GM12801 (cell line): ENCODE data around the gene AGMO.

ENCODE experiments used
- CTCF ChIP-seq: IDR thresholded peaks from one replicate; pipeline ENCODE4 v1.5.1; 2011; ENCODE audit warnings: control low read depth; ENCODE audit not compliant: insufficient read length; ENCODE audit errors: extremely low read depth

AGMO gene

GRCh38 chr7:15225981-15226380 lies 335.8 kb downstream of the AGMO start:
- TF ChIP-seq CTCF: no peak

GRCh38 chr7:15219758-15220157 lies 342.1 kb downstream of the AGMO start:
- no peak for TF ChIP-seq CTCF

GRCh38 chr7:15218261-15218660 lies 343.6 kb downstream of the AGMO start:
- no peak for TF ChIP-seq CTCF

GRCh38 chr7:15215616-15216015 lies 346.2 kb downstream of the AGMO start:
- TF ChIP-seq CTCF: no peak

GRCh38 chr7:15214976-15215375 lies 346.8 kb downstream of the AGMO start:
- no peak for TF ChIP-seq CTCF

GRCh38 chr7:15213093-15213492 lies 348.7 kb downstream of the AGMO start:
- no peak for TF ChIP-seq CTCF

- TF ChIP-seq CTCF: no peak
Measured at GRCh38 chr7:15209429-15209828, 352.4 kb downstream of the AGMO start.

- TF ChIP-seq CTCF: no peak
Measured at GRCh38 chr7:15204421-15204820, 357.4 kb downstream of the AGMO start.
